Transverse colon (tissue), 3 donors: Measurements from ENCODE around the gene MGMT.

Source experiments
- CTCF ChIP-seq, 5 experiments: fragments of 200-600 bp in 3 of 5; fragments of 450-650 bp in 2 of 5; sonication (generic) in 3 of 5; IDR thresholded peaks; 1 replicate in 2 of 5; 2 replicates in 3 of 5; pipeline ENCODE4 v1.5.1; 2016 to 2017; ENCODE audit warnings: antibody characterized with exemption in 5 of 5, inconsistent platforms in 3 of 5, mild to moderate bottlenecking in 2 of 5, moderate library complexity in 1 of 5
- POLR2A ChIP-seq: fragments of 450-650 bp; IDR thresholded peaks from one replicate; pipeline ENCODE4 v1.6.1; 2016; ENCODE audit warnings: antibody characterized with exemption, mild to moderate bottlenecking, moderate library complexity

DNA sequence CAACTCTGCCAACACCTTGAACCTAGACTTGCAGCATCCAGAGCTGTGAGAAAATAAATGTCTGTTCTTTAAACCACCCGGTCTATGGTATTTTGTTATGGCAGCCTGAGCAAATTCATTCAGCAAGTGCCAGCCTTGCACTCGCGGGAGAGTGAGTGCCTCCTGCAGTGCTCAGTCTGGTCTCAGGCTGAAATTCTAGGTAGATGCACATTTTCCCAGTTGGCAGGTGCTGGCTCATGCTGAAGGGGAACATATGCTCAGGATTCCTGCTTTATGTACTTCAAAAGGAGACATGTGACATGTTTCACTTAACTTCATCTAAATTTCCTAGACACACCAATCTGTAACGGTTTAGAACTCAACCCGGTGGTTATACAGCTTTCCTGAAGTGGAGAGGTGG lies 170.8 kb downstream of the MGMT start:
- TF ChIP-seq CTCF (IDR thresholded peaks at IDR 0.05) (no peak), POLR2A (no peak)
